Heart left ventricle (tissue), 16 donors: Measurements from ENCODE around the gene MEF2A. TPM values are rescaled to one million over a fixed set of nuclear protein-coding genes. Genes with fewer than 3 reads are reported as not detected.

ENCODE experiments used
- ATAC-seq, 4 donors: fragments of 200-7000 bp; cut with Tn5 transposase; one replicate each; pipeline ENCODE4 v1.9.1; 2020 to 2022; ENCODE audit warnings: moderate library complexity in 4 of 4, mild to moderate bottlenecking in 3 of 4, moderate number of reproducible peaks in 1 of 4
- DNase-seq, 5 donors: peaks; one replicate each; pipeline ENCODE4 v3.0.0-alpha.2; 2020
- H3K27ac ChIP-seq, 12 donors: fragments of 200-600 bp; sonication (generic) in 4 of 12; one replicate each; pipeline versions ENCODE4 v1.5.0 to v1.8.0; 2016 to 2022; ENCODE audit warnings: mild to moderate bottlenecking in 2 of 12
- H3K27me3 ChIP-seq, 9 donors: fragments of 200-600 bp; sonication (generic) in 2 of 9; one replicate each; pipeline versions ENCODE4 v1.5.1 to v1.8.0; 2016 to 2022; ENCODE audit warnings: mild to moderate bottlenecking in 3 of 9
- H3K36me3 ChIP-seq, 9 donors: fragments of 200-600 bp; sonication (generic) in 2 of 9; one replicate each; pipeline versions ENCODE4 v1.5.0 to v1.8.0; 2018 to 2022; ENCODE audit warnings: mild to moderate bottlenecking in 2 of 9
- H3K4me1 ChIP-seq, 12 donors: fragments of 200-600 bp; sonication (generic) in 4 of 12; one replicate each; pipeline versions ENCODE4 v1.5.0 to v1.8.0; 2016 to 2022; ENCODE audit warnings: mild to moderate bottlenecking in 3 of 12
- H3K4me3 ChIP-seq, 12 donors: fragments of 200-600 bp; sonication (generic) in 4 of 12; one replicate each; pipeline versions ENCODE4 v1.5.0 to v1.8.0; 2017 to 2022; ENCODE audit warnings: mild to moderate bottlenecking in 9 of 12, moderate library complexity in 4 of 12
- H3K9me3 ChIP-seq, 12 donors: fragments of 200-600 bp; sonication (generic) in 4 of 12; one replicate each; pipeline versions ENCODE4 v1.5.0 to v1.8.0; 2016 to 2022; ENCODE audit warnings: mild to moderate bottlenecking in 1 of 12
- POLR2A ChIP-seq, 2 donors: fragments of 450-650 bp; IDR thresholded peaks; one replicate each; pipeline ENCODE4 v1.6.1; 2017; ENCODE audit warnings: antibody characterized with exemption in 2 of 2, mild to moderate bottlenecking in 2 of 2, moderate library complexity in 2 of 2
- WGBS, 4 donors: extraction: QIAGEN DNeasy Blood & Tissue Kit in 2 of 4; methylation state at CpG; one replicate each; pipeline versions ENCODE4 v1.1.5 to v1.1.7; 2013 to 2018; 5-methylcytosine and 5-hydroxymethylcytosine counted together
- intact Hi-C, 10 donors: fragments of 100-400 bp; cut with DNase I; formaldehyde crosslinking; loops; one replicate each; pipeline versions ENCODE4 v1.11.1 to v1.14.2; 2022
- polyA plus RNA-seq, 2 donors: library from polyadenylated mRNA; stranded (reverse); fragments of 200-250 nt; gene quantifications; one replicate each; pipeline ENCODE4 v1.2.3, GENCODE V29; 2013
- total RNA-seq, 9 donors: library from RNA; depleted of rRNA in 2 of 9; stranded (reverse); fragments of >200 nt in 2 of 9; fragmentation: NEBNext Ultra II Directional in 3 of 9; extraction: Animal tissue kit (Norgen Biotek cat#: 25700) in 3 of 9; gene quantifications; one replicate each; pipeline versions ENCODE4 v1.1.0 to v1.2.4, GENCODE V29; 2016 to 2023
- TF ChIP-seq, protein P1 (sequence below), 12 donors: fragments of 200-600 bp; sonication (generic) in 4 of 12; IDR thresholded peaks; one replicate each; pipeline versions ENCODE4 v1.5.0 to v1.8.0; 2018 to 2022; ENCODE audit warnings: antibody characterized with exemption in 12 of 12, mild to moderate bottlenecking in 5 of 12
- donor health status: ischemic (EF 13 %, LVEDD 7.1; RV severe dilation, severe dysfunction).
- donor health status: healthy with polysubstance abuse.
- donor health status: DM: no; HTN: yes; CAD: no.
- donor health status: DM: no; HTN: no; CAD: no.
- donor health status: ischemic (EF 25% LVEDD 6.9; RV normal size, moderate dysfunction).
- donor health status: ischemic (EF 25% LVEDD 5.7; RV mildly dilated, moderate dysfunction).
- donor health status: healthy.
- donor health status: DM: yes; HTN: yes; CAD: no.
- donor health status: ischemic (EF 35%, LVEDD 5.7; RV mildly dilated, moderate dysfunction).
- donor health status: nonischemic (EF 11% LVEDD 7.7; RV severe dilation, severe dysfunction).
- donor health status: DM: yes; HTN: yes; CAD: no.
- donor health status: PGD.
- donor health status: ischemic (EF 29% LVEDD 5.4; RV normal size, mild dysfunction).
- donor health status: nonischemic (EF 23%, LVEDD 6.1; RV moderate dilation, normal function).

MEF2A gene
- total and polyA plus RNA-seq, 11 donors: 53.4 to 192 (median 153) TPM

DNA sequence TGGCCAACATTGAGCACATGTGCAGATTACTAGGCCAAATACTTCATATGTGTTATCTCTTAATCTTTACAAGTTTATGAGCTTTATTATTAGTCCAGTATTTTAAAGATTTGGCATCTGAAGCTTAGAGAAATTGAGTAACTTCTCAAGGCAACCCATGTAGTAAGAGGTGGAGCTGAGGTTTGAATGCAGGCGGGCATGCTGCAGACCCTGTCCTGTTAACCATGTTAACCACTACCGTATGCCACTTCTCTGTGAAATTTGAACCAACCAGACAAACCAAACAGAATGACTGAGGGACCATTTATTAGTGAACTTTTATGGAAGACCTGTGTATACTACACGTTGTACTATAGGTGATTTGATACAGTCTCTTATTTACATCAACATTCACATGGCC, 49.7 kb downstream of the MEF2A start:
- no peaks in the 10 kb centered on the region for H3K27me3 ChIP-seq
- peaks cover 10 to 95% (median 81%) of the 10 kb centered on the region in 12 donors for H3K4me1 ChIP-seq
- WGBS, 4 donors: 74 to 80% (median 78%) methylated on average over 3 of the region's 3 CpGs
- ATAC-seq: no peak
- H3K9me3 ChIP-seq: no peaks in the 10 kb centered on the region
- no peak overlapping the region for H3K4me3 ChIP-seq
- intact Hi-C loops: loop anchor here in 1 of 10 donors (5.0 kb wide), 1 partner anchor 43 kb away; no protein-coding TSS in a partner anchor
- no peaks in the 10 kb centered on the region for H3K36me3 ChIP-seq
- DNase-seq: no peak
- no peak overlapping the region for H3K27ac ChIP-seq
- TF ChIP-seq POLR2A (IDR thresholded peaks at IDR 0.05): no peak
- TF ChIP-seq, protein P1, sequence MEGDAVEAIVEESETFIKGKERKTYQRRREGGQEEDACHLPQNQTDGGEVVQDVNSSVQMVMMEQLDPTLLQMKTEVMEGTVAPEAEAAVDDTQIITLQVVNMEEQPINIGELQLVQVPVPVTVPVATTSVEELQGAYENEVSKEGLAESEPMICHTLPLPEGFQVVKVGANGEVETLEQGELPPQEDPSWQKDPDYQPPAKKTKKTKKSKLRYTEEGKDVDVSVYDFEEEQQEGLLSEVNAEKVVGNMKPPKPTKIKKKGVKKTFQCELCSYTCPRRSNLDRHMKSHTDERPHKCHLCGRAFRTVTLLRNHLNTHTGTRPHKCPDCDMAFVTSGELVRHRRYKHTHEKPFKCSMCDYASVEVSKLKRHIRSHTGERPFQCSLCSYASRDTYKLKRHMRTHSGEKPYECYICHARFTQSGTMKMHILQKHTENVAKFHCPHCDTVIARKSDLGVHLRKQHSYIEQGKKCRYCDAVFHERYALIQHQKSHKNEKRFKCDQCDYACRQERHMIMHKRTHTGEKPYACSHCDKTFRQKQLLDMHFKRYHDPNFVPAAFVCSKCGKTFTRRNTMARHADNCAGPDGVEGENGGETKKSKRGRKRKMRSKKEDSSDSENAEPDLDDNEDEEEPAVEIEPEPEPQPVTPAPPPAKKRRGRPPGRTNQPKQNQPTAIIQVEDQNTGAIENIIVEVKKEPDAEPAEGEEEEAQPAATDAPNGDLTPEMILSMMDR (IDR thresholded peaks at IDR 0.05): no peak

DNA sequence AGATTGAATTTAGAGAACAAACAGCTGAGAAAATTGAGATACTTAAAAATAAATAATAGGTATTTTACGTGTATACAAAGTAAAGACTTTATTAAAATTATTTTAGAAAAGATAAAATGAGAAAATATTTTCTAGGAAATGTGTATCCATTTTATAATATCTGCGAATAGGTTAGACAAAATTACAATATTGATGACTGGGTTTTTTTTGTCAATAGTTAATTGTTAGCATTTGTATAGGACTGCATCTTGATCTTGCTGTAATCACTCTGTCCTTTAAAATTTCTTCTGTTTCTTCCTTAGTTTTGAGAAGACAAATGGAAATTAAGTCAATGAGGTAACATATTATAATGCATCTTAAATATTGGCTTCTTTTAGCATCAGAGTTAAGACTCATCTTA, 50.3 kb downstream of the MEF2A start:
- WGBS, 4 donors: 93 to 95% (median 94%) methylated on average over 2 of the region's 2 CpGs

DNA sequence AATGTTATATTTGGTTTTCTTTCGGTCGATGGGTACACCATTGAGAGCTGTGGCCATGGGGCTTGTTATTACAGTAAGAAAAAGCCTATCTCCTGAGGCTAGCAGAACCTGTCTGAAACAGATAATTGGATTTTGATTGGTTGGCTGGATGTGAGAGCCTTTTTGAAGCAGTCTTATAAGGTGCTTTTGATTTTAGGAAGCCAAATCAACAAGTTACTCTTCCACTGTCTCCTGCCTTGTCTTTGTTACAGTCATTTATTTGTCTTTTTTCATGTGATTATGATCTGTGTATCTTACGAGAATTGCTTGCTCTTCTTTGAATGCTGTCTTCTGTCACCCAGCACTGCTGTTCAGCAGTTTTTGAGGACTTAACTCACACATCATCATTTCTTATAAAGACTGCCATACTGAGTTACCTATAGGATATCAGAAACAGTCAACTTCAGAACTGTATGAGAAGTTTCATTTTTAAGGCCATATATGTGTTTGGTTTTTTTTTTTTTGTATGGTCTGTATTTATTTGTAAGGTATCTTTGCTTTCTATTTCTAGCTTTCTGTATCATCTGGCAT, 51.1 kb downstream of the MEF2A start:
- TF ChIP-seq POLR2A (IDR thresholded peaks at IDR 0.05): no peak
- TF ChIP-seq, protein P1 (IDR thresholded peaks at IDR 0.05): no peak
- DNase-seq (no peak), ATAC-seq (no peak)
- no peaks in the 10 kb centered on the region for H3K27me3 ChIP-seq
- WGBS, 4 donors: 55 to 56% (median 55%) methylated on average over 3 of the region's 3 CpGs
- H3K27ac ChIP-seq: peak overlapping the region in 1 of 12 donors; percentile 0
- H3K36me3 ChIP-seq: no peaks in the 10 kb centered on the region
- intact Hi-C loops: loop anchor here in 1 of 10 donors (5.0 kb wide), 1 partner anchor 45 kb away; no protein-coding TSS in a partner anchor
- H3K9me3 ChIP-seq: no peaks in the 10 kb centered on the region
- H3K4me1 ChIP-seq: peaks cover 10 to 90% (median 76%) of the 10 kb centered on the region in 12 donors
- no peak overlapping the region for H3K4me3 ChIP-seq

More for the DNA sequence above, 50.3 kb downstream of the MEF2A start:
- peaks cover 10 to 92% (median 79%) of the 10 kb centered on the region in 12 donors for H3K4me1 ChIP-seq
- ATAC-seq: no peak
- no peaks in the 10 kb centered on the region for H3K27me3 ChIP-seq
- H3K36me3 ChIP-seq: no peaks in the 10 kb centered on the region
- DNase-seq: no peak
- H3K27ac ChIP-seq: no peak overlapping the region
- H3K9me3 ChIP-seq: no peaks in the 10 kb centered on the region
- H3K4me3 ChIP-seq: no peak overlapping the region
- TF ChIP-seq, protein P1 (IDR thresholded peaks at IDR 0.05): no peak
- no peak for TF ChIP-seq POLR2A (IDR thresholded peaks at IDR 0.05)
- intact Hi-C loops: loop anchor here in 1 of 10 donors (5.0 kb wide), 1 partner anchor 44 kb away; no protein-coding TSS in a partner anchor

DNA sequence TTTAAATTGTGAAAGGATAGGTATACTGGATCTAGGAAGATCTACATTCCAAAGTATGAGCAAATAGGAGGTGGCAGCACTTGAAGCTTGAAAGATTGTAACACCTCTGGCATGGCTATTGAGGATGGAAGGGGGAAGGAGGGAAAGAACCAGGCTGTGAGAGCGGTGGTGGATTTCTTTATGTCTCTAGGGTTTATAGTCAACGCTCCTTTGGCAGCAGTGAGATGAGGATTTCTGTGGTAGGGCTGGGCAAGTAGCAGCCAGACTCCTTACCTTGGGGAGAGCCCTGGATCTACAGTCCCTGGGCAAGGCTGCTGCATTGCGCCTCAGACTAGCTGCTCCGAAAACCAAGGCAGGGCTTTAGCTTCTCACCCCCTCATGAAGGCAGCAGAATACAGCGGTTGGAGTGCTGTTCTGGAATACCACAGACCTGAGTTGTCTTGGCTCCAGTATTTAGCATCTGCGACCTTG, 53.2 kb downstream of the MEF2A start:
- TF ChIP-seq, protein P1 (IDR thresholded peaks at IDR 0.05): no peak
- no peak for TF ChIP-seq POLR2A (IDR thresholded peaks at IDR 0.05)
- peaks cover 0 to 69% (median 57%) of the 10 kb centered on the region in 12 donors for H3K4me1 ChIP-seq
- no peak overlapping the region for H3K4me3 ChIP-seq
- intact Hi-C loops: loop anchor here in 1 of 10 donors (5.0 kb wide), 1 partner anchor 47 kb away; no protein-coding TSS in a partner anchor
- H3K27ac ChIP-seq: peak overlapping the region in 6 of 12 donors; percentile 5 to 48 (median 9)
- ATAC-seq (peak; percentile 37 to 59 (median 44)), DNase-seq (no peak)
- no peaks in the 10 kb centered on the region for H3K36me3 ChIP-seq
- H3K27me3 ChIP-seq: no peaks in the 10 kb centered on the region
- peaks cover 0 to 2% (median 0%) of the 10 kb centered on the region in 12 donors for H3K9me3 ChIP-seq
- WGBS, 4 donors: 47 to 63% (median 56%) methylated on average over 6 of the region's 6 CpGs
